HEK293T (cell line): ENCODE results near the gene ACADVL.

Source experiments
- CTCF ChIA-PET: fragments of 350-600 bp; formaldehyde crosslinking; extraction: SDS; loops from one replicate; lab custom pipeline; 2021; ENCODE audit warnings: antibody characterized with exemption, inconsistent platforms; lab: Yijun Ruan, JAX
- POLR2A ChIA-PET: fragments of 350-600 bp; formaldehyde crosslinking; extraction: SDS; loops from one replicate; lab custom pipeline; 2020; ENCODE audit warnings: antibody characterized with exemption, inconsistent platforms; lab: Yijun Ruan, JAX
- DNase-seq: peaks from one replicate; pipeline ENCODE4 v3.0.0; 2012; ENCODE audit warnings: mixed read lengths; ENCODE audit errors: extremely low spot score
- ARNT ChIP-seq: fragments of 450-650 bp; IDR thresholded peaks from 2 replicates; pipeline ENCODE4 v1.6.1; 2017; ENCODE audit warnings: mild to moderate bottlenecking
- BHLHE40 ChIP-seq: fragments of 450-650 bp; IDR thresholded peaks from 2 replicates; pipeline ENCODE4 v1.6.1; 2016; ENCODE audit warnings: mild to moderate bottlenecking, moderate library complexity, borderline replicate concordance
- CTBP1 ChIP-seq: fragments of 450-650 bp; IDR thresholded peaks from 2 replicates; pipeline ENCODE4 v1.6.1; 2016; ENCODE audit warnings: borderline replicate concordance
- ELF4 ChIP-seq: fragments of 450-650 bp; IDR thresholded peaks from 2 replicates; pipeline ENCODE4 v1.6.1; 2017; ENCODE audit warnings: antibody characterized with exemption
- FOXA1 ChIP-seq: fragments of 450-650 bp; IDR thresholded peaks from 2 replicates; pipeline ENCODE4 v1.6.1; 2016; ENCODE audit warnings: mild to moderate bottlenecking
- FOXK2 ChIP-seq: fragments of 450-650 bp; IDR thresholded peaks from 2 replicates; pipeline ENCODE4 v1.6.1; 2016; ENCODE audit warnings: mild to moderate bottlenecking
- FOXM1 ChIP-seq: fragments of 450-650 bp; IDR thresholded peaks from 2 replicates; pipeline ENCODE4 v1.6.1; 2017; ENCODE audit warnings: mild to moderate bottlenecking, borderline replicate concordance
- HDGF ChIP-seq: fragments of 450-650 bp; IDR thresholded peaks from 2 replicates; pipeline ENCODE4 v1.6.1; 2017; ENCODE audit warnings: antibody characterized with exemption, borderline replicate concordance
- L3MBTL2 ChIP-seq: fragments of 450-650 bp; conservative IDR thresholded peaks from 2 replicates; pipeline ENCODE4 v1.6.1; 2016; ENCODE audit warnings: mild to moderate bottlenecking
- LEF1 ChIP-seq: fragments of 450-650 bp; IDR thresholded peaks from 2 replicates; pipeline ENCODE4 v1.6.1; 2017; ENCODE audit warnings: mild to moderate bottlenecking, borderline replicate concordance
- NFRKB ChIP-seq: fragments of 450-650 bp; IDR thresholded peaks from 2 replicates; pipeline ENCODE4 v1.6.1; 2016; ENCODE audit warnings: mild to moderate bottlenecking, moderate library complexity
- PKNOX1 ChIP-seq: fragments of 450-650 bp; IDR thresholded peaks from 2 replicates; pipeline ENCODE4 v1.6.1; 2016
- SP1 ChIP-seq: fragments of 450-650 bp; IDR thresholded peaks from 2 replicates; pipeline ENCODE4 v1.6.1; 2017
- SUZ12 ChIP-seq: fragments of 450-650 bp; IDR thresholded peaks from 2 replicates; pipeline ENCODE4 v1.6.1; 2016; ENCODE audit warnings: mild to moderate bottlenecking
- TARDBP ChIP-seq: fragments of 450-650 bp; IDR thresholded peaks from 2 replicates; pipeline ENCODE4 v1.6.1; 2016
- ZNF384 ChIP-seq: fragments of 450-650 bp; IDR thresholded peaks from 2 replicates; pipeline ENCODE4 v1.6.1; 2016

ACADVL gene

DNA sequence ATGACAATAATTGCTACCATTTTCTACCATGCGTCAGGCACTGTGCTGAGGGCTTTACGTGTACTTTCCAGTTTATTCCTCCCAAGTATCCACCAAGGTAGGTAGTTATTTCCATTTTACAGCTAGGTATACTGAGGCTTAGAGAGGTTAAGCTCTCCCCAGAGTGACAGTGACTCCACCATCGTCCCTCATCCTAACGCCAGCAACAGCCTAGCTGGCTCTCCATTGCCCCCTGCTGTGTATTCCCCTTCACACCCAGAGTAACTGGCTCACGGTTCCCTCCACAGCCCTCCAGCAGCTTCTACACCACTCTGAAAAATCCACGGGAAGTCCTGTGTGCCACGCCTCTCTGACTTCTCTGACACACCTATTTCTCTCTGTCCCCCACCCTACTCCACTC, 33.5 kb upstream of the ACADVL start:
- peak; percentile 40 for DNase-seq
- CTCF ChIA-PET, result interaction anchor here (0.7 kb wide), 1 partner anchor 9 kb away, joined by 3 read pairs; no protein-coding TSS in a partner anchor
- POLR2A ChIA-PET, result interaction anchor here (0.9 kb wide), 1 partner anchor 33 kb away, joined by 3 read pairs; the partner anchor contains the start of genes ACADVL and DLG4

GRCh38 chr17:7190276-7190917, 29.3 kb upstream of the ACADVL start:
- no peak for TF ChIP-seq CTBP1
- TF ChIP-seq ELF4, result no peak
- TF ChIP-seq HDGF, result no peak
- TF ChIP-seq NFRKB, result no peak
- no peak for TF ChIP-seq FOXM1
- TF ChIP-seq FOXA1, result no peak
- TF ChIP-seq ZNF384, result no peak
- no peak for TF ChIP-seq L3MBTL2
- no peak for TF ChIP-seq ARNT
- TF ChIP-seq BHLHE40, result no peak
- no peak for TF ChIP-seq SP1
- no peak for TF ChIP-seq TARDBP
- TF ChIP-seq LEF1, result no peak
- no peak for TF ChIP-seq FOXK2
- no peak for TF ChIP-seq SUZ12
- no peak for TF ChIP-seq PKNOX1
- DNase-seq, result no peak
- CTCF ChIA-PET, result interaction anchor here (0.7 kb wide), 1 partner anchor 29 kb away, joined by 3 read pairs; the partner anchor contains the start of gene DLG4
- POLR2A ChIA-PET, result interaction anchor here (0.7 to 0.9 kb wide), 2 partner anchors 12 to 29 kb away, joined by 3 to 4 read pairs; partner anchors contain the start of genes ACADVL, ASGR1 and DLG4

More for the DNA sequence above, 33.5 kb upstream of the ACADVL start:
- no peak for TF ChIP-seq ELF4
- TF ChIP-seq TARDBP, result no peak
- TF ChIP-seq ZNF384, result no peak

DNA sequence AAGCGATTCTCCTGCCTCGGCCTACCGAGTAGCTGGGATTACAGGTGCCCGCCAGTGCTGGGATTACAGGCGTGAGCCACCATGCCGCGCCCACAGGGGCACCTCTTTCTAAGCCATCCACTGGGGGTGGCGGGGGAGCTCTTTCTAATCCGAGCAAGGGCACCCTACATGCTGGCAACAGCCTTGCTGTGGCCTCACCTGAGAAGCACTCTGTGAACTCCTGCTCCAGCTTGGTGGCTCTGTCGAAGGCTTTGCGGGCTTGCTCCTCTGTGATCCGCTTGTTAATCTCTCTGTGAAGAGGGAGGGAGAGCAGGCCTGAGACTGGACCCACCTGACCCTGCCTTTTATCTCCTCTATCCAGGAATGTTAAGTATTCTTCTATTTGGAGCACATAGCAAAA, 28.7 kb upstream of the ACADVL start:
- TF ChIP-seq LEF1 (no peak), PKNOX1 (no peak), CTBP1 (no peak), FOXK2 (no peak), SUZ12 (no peak), HDGF (no peak), NFRKB (no peak), FOXM1 (no peak), FOXA1 (no peak), L3MBTL2 (no peak), ZNF384 (no peak), TARDBP (no peak), ELF4 (no peak), SP1 (no peak), BHLHE40 (no peak), ARNT (no peak)
- no peak for DNase-seq
- POLR2A ChIA-PET, result interaction anchor here (0.7 to 0.9 kb wide), 2 partner anchors 12 to 28 kb away, joined by 3 to 4 read pairs; partner anchors contain the start of genes ACADVL, ASGR1 and DLG4
- CTCF ChIA-PET, result interaction anchor here (0.7 kb wide), 1 partner anchor 28 kb away, joined by 3 read pairs; the partner anchor contains the start of gene DLG4

GRCh38 chr17:7191571-7192270, 28.0 kb upstream of the ACADVL start:
- peak; percentile 80 for DNase-seq
- POLR2A ChIA-PET, result interaction anchor here (0.9 kb wide), 1 partner anchor 28 kb away, joined by 4 read pairs; the partner anchor contains the start of genes ACADVL and DLG4
- CTCF ChIA-PET, result no interaction called here
- TF ChIP-seq ZNF384 (no peak), FOXM1 (no peak), FOXK2 (no peak), SUZ12 (peak; percentile 79), BHLHE40 (no peak), ELF4 (peak; percentile 76; the same call in 1 of the 2 replicates), L3MBTL2 (no peak)

DNA sequence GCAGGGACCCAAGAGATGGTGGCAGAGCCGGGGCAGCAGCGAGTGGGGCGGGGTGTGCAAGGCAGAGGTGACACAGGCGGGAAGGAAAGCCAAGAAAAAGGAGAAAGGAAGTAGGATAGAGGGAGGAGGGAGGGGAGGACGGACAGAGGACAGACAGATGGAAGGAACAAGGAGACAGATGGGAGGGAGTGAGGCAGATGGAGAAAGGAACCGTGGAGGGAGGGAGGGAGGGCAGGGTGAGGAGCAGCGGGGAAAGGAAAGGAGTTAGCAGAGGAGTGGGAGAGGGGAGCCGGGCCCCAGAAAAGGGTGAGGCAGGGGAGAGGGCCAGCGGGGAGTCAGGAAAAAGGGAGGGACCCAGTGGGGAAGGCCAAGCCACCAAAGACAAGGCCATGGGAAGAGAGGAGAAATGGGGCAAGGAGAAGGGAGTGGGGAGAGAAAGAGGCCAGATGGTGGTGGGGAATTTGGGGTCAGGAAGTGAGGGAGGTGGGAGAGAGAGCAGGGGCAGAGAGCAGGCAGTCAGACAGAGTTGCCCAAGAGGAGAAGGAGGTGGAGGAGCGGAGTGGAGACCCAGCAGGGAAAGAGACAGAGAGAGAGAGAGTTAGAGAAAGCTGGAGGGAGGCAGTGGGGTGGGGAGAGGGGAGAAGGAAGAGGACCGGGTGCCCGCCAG, 27.3 kb upstream of the ACADVL start:
- CTCF ChIA-PET, result no interaction called here
- no peak for DNase-seq
- POLR2A ChIA-PET, result no interaction called here
- TF ChIP-seq PKNOX1 (no peak), ELF4 (no peak), SP1 (no peak), FOXK2 (no peak), CTBP1 (no peak), HDGF (no peak), BHLHE40 (no peak), FOXM1 (no peak), ZNF384 (no peak), SUZ12 (no peak), ARNT (no peak)
